Keratinocyte (primary cell): ENCODE results near the gene TSC22D3.

Source experiments
- EZH2 ChIP-seq: IDR thresholded peaks from one replicate; pipeline ENCODE4 v1.6.1; 2012; ENCODE audit warnings: inconsistent platforms, mild to moderate bottlenecking, low read length, moderate library complexity
- TF ChIP-seq, protein P1 (sequence below), 3 experiments: IDR thresholded peaks in 1 of 3; conservative IDR thresholded peaks in 1 of 3; optimal IDR thresholded peaks in 1 of 3; 2 replicates in 2 of 3; 3 replicates in 1 of 3; pipeline versions ENCODE3 to v1.5.1; 2011; ENCODE audit warnings: low read length in 3 of 3, mild to moderate bottlenecking in 3 of 3, moderate library complexity in 2 of 3, control low read depth in 1 of 3, inconsistent platforms in 1 of 3; ENCODE audit not compliant: insufficient read depth in 2 of 3; ENCODE audit errors: extremely low read depth in 1 of 3

DNA sequence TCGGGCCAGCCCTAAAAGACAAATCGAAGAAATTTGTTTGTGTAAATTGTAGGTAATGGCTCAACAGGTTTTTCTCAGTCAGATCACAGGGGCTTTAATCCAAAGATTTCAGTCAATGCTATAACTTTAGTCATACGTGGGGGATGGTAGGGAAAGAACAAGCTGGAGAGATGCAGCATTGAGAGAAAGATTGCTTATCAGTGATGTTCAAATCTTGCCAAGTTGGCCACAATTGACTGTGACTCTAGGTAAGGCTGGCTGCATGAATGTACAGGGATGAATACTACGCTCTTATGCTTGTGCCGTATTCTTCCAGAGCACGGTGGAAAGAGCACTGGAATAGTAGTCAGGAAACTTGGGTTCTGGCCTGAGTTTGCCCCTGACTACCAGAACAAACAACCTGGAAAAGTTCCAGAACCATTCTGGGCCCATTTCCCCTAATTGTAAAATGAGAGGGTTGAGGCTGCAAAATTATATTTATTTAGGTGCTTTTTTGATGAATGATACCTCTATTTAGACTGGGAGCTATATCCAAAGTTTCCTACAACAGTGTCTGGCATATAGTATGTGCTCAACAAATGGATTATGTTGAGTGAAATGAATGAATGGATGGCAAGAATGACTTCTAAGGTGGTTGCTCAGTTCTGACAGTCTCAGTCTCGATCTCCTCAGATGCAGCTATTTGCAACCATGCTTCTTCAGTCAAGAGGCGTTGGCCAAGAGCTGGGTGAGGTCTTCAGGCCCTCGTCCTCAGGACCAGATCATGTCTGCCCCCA is 44.4 kb downstream of the TSC22D3 start:
- TF ChIP-seq EZH2: no peak
- TF ChIP-seq, protein P1, sequence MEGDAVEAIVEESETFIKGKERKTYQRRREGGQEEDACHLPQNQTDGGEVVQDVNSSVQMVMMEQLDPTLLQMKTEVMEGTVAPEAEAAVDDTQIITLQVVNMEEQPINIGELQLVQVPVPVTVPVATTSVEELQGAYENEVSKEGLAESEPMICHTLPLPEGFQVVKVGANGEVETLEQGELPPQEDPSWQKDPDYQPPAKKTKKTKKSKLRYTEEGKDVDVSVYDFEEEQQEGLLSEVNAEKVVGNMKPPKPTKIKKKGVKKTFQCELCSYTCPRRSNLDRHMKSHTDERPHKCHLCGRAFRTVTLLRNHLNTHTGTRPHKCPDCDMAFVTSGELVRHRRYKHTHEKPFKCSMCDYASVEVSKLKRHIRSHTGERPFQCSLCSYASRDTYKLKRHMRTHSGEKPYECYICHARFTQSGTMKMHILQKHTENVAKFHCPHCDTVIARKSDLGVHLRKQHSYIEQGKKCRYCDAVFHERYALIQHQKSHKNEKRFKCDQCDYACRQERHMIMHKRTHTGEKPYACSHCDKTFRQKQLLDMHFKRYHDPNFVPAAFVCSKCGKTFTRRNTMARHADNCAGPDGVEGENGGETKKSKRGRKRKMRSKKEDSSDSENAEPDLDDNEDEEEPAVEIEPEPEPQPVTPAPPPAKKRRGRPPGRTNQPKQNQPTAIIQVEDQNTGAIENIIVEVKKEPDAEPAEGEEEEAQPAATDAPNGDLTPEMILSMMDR (optimal IDR thresholded peaks at IDR 0.05 in 1 of 3, IDR thresholded peaks at IDR 0.05 in 1 of 3, conservative IDR thresholded peaks at IDR 0.05 in 1 of 3; ENCODE audit: extremely low read depth in 1 of 3, insufficient read depth in 2 of 3, low read length in 3 of 3): no peak
